Body of pancreas (tissue), 4 donors: ENCODE measurements around the gene LRFN3. TPM values are rescaled to one million over a fixed set of nuclear protein-coding genes. Genes with fewer than 3 reads are reported as not detected.
"Not testable (repeated sequence)": the region's sequence is repeated elsewhere in the genome, so short reads cannot be mapped to it uniquely, and the experiment has no call there.

Experiments
- ATAC-seq: fragments of 150-250 bp; one replicate; pipeline ENCODE4 v1.9.1; 2016
- DNase-seq, 4 donors: peaks; one replicate each; pipeline ENCODE4 v3.0.0-alpha.2; 2019
- H3K27ac ChIP-seq, 4 donors: fragments of 200-600 bp; sonication (generic); 1 replicate in 3 of 4; 2 replicates in 1 of 4; pipeline versions ENCODE4 v1.5.1 to v1.6.1; 2016 to 2019; ENCODE audit warnings: mild to moderate bottlenecking in 1 of 4, mixed read lengths in 1 of 4, moderate library complexity in 1 of 4
- H3K27me3 ChIP-seq, 2 donors: fragments of 200-600 bp; sonication (generic); one replicate each; pipeline ENCODE4 v1.6.0; 2016; ENCODE audit warnings: mild to moderate bottlenecking in 1 of 2
- H3K36me3 ChIP-seq, 2 donors: fragments of 200-600 bp; sonication (generic); replicated peaks in 1 of 2; 2 replicates each; pipeline ENCODE4 v1.5.1; 2016; ENCODE audit warnings: low read depth in 2 of 2; ENCODE audit not compliant: insufficient read depth in 1 of 2
- H3K4me1 ChIP-seq: fragments of 200-600 bp; sonication (generic); one replicate; pipeline ENCODE4 v1.6.0; 2016
- H3K4me3 ChIP-seq, 2 donors: fragments of 200-600 bp; sonication (generic); 1 replicate in 1 of 2; 2 replicates in 1 of 2; pipeline ENCODE4 v1.5.1; 2016 to 2019
- H3K9me3 ChIP-seq, 3 donors: fragments of 200-600 bp; sonication (generic); 1 replicate in 2 of 3; 2 replicates in 1 of 3; pipeline ENCODE4 v1.5.1; 2016
- CTCF ChIP-seq, 7 experiments: fragments of 450-650 bp in 4 of 7; fragments of 200-600 bp in 3 of 7; sonication (generic) in 3 of 7; IDR thresholded peaks; one replicate each; pipeline ENCODE4 v1.5.1; 2016 to 2019; ENCODE audit warnings: antibody characterized with exemption in 7 of 7
- POLR2A ChIP-seq, 3 donors: fragments of 450-650 bp; IDR thresholded peaks; one replicate each; pipeline ENCODE4 v1.6.1; 2016; ENCODE audit warnings: antibody characterized with exemption in 3 of 3, mild to moderate bottlenecking in 2 of 3
- WGBS, 2 donors: methylation state at CpG; one replicate each; pipeline ENCODE4 v1.1.5; 2017; 5-methylcytosine and 5-hydroxymethylcytosine counted together
- intact Hi-C: fragments of 100-400 bp; cut with DNase I; formaldehyde crosslinking; loops from one replicate; pipeline ENCODE4 v1.15.1; 2023
- total RNA-seq, 2 donors: library from RNA; depleted of rRNA; stranded (reverse); fragments of >200 nt; gene quantifications; one replicate each; pipeline ENCODE4 v1.1.0, GENCODE V29; 2016

The LRFN3 gene
- total RNA-seq, 2 donors from 2014 or later: 13.2 to 14.5 TPM

GRCh38 chr19:35955881-35956634 is 19.9 kb downstream of the LRFN3 start:
- intact Hi-C loops: no loop called here
- DNase-seq (no peak), ATAC-seq (no peak)
- TF ChIP-seq POLR2A (IDR thresholded peaks at IDR 0.05) (no peak), CTCF (IDR thresholded peaks at IDR 0.05) (no peak)
- Histone ChIP-seq H3K27me3 (peaks cover 0 to 11% of the 10 kb centered on the region in 2 donors), H3K9me3 (no peaks in the 10 kb centered on the region), H3K4me3 (no peak overlapping the region), H3K4me1 (peaks cover 11% of the 10 kb centered on the region), H3K36me3 (no peaks in the 10 kb centered on the region), H3K27ac (no peak overlapping the region)
- WGBS, 2 donors: 58 to 71% methylated on average over 6 of the region's 6 CpGs

GRCh38 chr19:35957411-35957810 is 21.2 kb downstream of the LRFN3 start:
- intact Hi-C loops, DNase-seq, ATAC-seq, H3K9me3 ChIP-seq, H3K36me3 ChIP-seq, H3K4me3 ChIP-seq, H3K27ac ChIP-seq: not testable (repeated sequence)
- Histone ChIP-seq H3K27me3 (peaks cover 0 to 11% of the 10 kb centered on the region in 2 donors), H3K4me1 (peaks cover 11% of the 10 kb centered on the region)
- 68 to 72% methylated on average over 8 of the region's 8 CpGs for WGBS, 2 donors

GRCh38 chr19:35958660-35959039 is 22.5 kb downstream of the LRFN3 start:
- no peaks in the 10 kb centered on the region for H3K9me3 ChIP-seq
- ATAC-seq (no peak), DNase-seq (no peak)
- H3K36me3 ChIP-seq: no peaks in the 10 kb centered on the region
- no peak for TF ChIP-seq CTCF (IDR thresholded peaks at IDR 0.05)
- no peak for TF ChIP-seq POLR2A (IDR thresholded peaks at IDR 0.05)
- H3K4me3 ChIP-seq: no peak overlapping the region
- peaks cover 0 to 11% of the 10 kb centered on the region in 2 donors for H3K27me3 ChIP-seq
- no peak overlapping the region for H3K27ac ChIP-seq
- H3K4me1 ChIP-seq: peaks cover 11% of the 10 kb centered on the region
- intact Hi-C loops: no loop called here
- 34 to 35% methylated on average over 13 to 15 of the region's 15 CpGs for WGBS, 2 donors

- ATAC-seq (no peak), DNase-seq (peak in 2 of 4 donors; percentile 24 to 39)
- Histone ChIP-seq H3K4me3 (no peak overlapping the region), H3K9me3 (no peaks in the 10 kb centered on the region), H3K27me3 (peaks cover 0 to 11% of the 10 kb centered on the region in 2 donors), H3K4me1 (peaks cover 11% of the 10 kb centered on the region), H3K27ac (no peak overlapping the region), H3K36me3 (no peaks in the 10 kb centered on the region)
- TF ChIP-seq CTCF (IDR thresholded peaks at IDR 0.05): peak in 3 of 7 experiments; percentile 11 to 31 (median 12)
- no peak for TF ChIP-seq POLR2A (IDR thresholded peaks at IDR 0.05)
- intact Hi-C loops: no loop called here
- 0 to 9% methylated on average over 1 to 87 of the region's 97 CpGs for WGBS, 2 donors
Measured at GRCh38 chr19:35959040-35959967, 23.1 kb downstream of the LRFN3 start.

GRCh38 chr19:35959968-35960320 is 23.8 kb downstream of the LRFN3 start:
- H3K9me3 ChIP-seq: no peaks in the 10 kb centered on the region
- peaks cover 0 to 11% of the 10 kb centered on the region in 2 donors for H3K27me3 ChIP-seq
- H3K4me3 ChIP-seq: no peak overlapping the region
- H3K4me1 ChIP-seq: peaks cover 11% of the 10 kb centered on the region
- intact Hi-C loops: no loop called here
- 27 to 41% methylated on average over 11 to 19 of the region's 20 CpGs for WGBS, 2 donors
- no peak for ATAC-seq
- TF ChIP-seq CTCF (IDR thresholded peaks at IDR 0.05) (no peak), POLR2A (IDR thresholded peaks at IDR 0.05) (no peak)
- DNase-seq: no peak
- H3K36me3 ChIP-seq: no peaks in the 10 kb centered on the region
- no peak overlapping the region for H3K27ac ChIP-seq
